Astrocyte (in vitro differentiated cells and primary cell): Measurements from ENCODE around the gene COLQ. TPM values are rescaled to one million over a fixed set of nuclear protein-coding genes. Genes with fewer than 3 reads are reported as not detected.
"Not testable (repeated sequence)": the region's sequence is repeated elsewhere in the genome, so short reads cannot be mapped to it uniquely, and the experiment has no call there.

ENCODE experiments used
- DNase-seq: peaks from one replicate; pipeline ENCODE4 v3.0.0-alpha.2; 2010; ENCODE audit warnings: low read depth
- FAIRE-seq: peaks from 2 replicates; lab custom pipeline; 2011; peaks lifted over from hg19 to GRCh38; lab: Jason Lieb, UNC
- H2AFZ ChIP-seq: 2 replicates; pipeline ENCODE4 v1.6.0; 2012; ENCODE audit warnings: low read depth, low read length, inconsistent platforms
- H3K27ac ChIP-seq: 2 replicates; pipeline ENCODE4 v1.5.1; 2011; ENCODE audit warnings: low read depth, low read length, inconsistent platforms
- H3K27me3 ChIP-seq: 2 replicates; pipeline ENCODE4 v1.6.0; 2011; ENCODE audit warnings: low read length, inconsistent platforms; ENCODE audit not compliant: insufficient read depth
- H3K36me3 ChIP-seq: 2 replicates; pipeline ENCODE4 v1.5.1; 2011; ENCODE audit warnings: low read length, inconsistent platforms; ENCODE audit not compliant: insufficient read depth
- H3K4me1 ChIP-seq: 2 replicates; pipeline ENCODE4 v1.5.1; 2011; ENCODE audit warnings: low read length, inconsistent platforms; ENCODE audit not compliant: insufficient read depth
- H3K4me2 ChIP-seq: 2 replicates; pipeline ENCODE4 v1.6.0; 2012; ENCODE audit warnings: low read length, inconsistent platforms
- H3K4me3 ChIP-seq: 2 replicates; pipeline ENCODE4 v1.5.1; 2011; ENCODE audit warnings: low read depth, mild to moderate bottlenecking, low read length, inconsistent platforms; ENCODE audit not compliant: insufficient read depth
- H3K79me2 ChIP-seq: 2 replicates; pipeline ENCODE4 v1.6.0; 2012; ENCODE audit warnings: mild to moderate bottlenecking, low read length, inconsistent platforms; ENCODE audit not compliant: insufficient read depth
- H3K9ac ChIP-seq: 2 replicates; pipeline ENCODE4 v1.6.0; 2012; ENCODE audit warnings: mild to moderate bottlenecking, low read length, inconsistent platforms
- H3K9me3 ChIP-seq: 2 replicates; pipeline ENCODE4 v1.5.1; 2012; ENCODE audit warnings: low read depth, mild to moderate bottlenecking, low read length, inconsistent platforms; ENCODE audit not compliant: insufficient read depth
- H4K20me1 ChIP-seq: 2 replicates; pipeline ENCODE4 v1.6.0; 2012; ENCODE audit warnings: low read length, inconsistent platforms; ENCODE audit not compliant: insufficient read depth
- H3K27ac Mint-ChIP-seq: one replicate; pipeline ENCODE4 v1.8.0; 2021; ENCODE audit warnings: mild to moderate bottlenecking, mixed read lengths; ENCODE audit not compliant: unreplicated experiment
- H3K27me3 Mint-ChIP-seq: one replicate; pipeline ENCODE4 v1.8.0; 2021; ENCODE audit warnings: low read depth, mixed read lengths; ENCODE audit not compliant: unreplicated experiment
- H3K36me3 Mint-ChIP-seq: one replicate; pipeline ENCODE4 v1.8.0; 2021; ENCODE audit warnings: low read depth, mixed read lengths; ENCODE audit not compliant: unreplicated experiment
- H3K4me1 Mint-ChIP-seq: one replicate; pipeline ENCODE4 v1.8.0; 2021; ENCODE audit warnings: low read depth, mixed read lengths; ENCODE audit not compliant: unreplicated experiment
- H3K4me3 Mint-ChIP-seq: one replicate; pipeline ENCODE4 v1.8.0; 2021; ENCODE audit warnings: mild to moderate bottlenecking, moderate library complexity, mixed read lengths; ENCODE audit not compliant: unreplicated experiment
- H3K9me3 Mint-ChIP-seq: one replicate; pipeline ENCODE4 v1.8.0; 2021; ENCODE audit warnings: mild to moderate bottlenecking, mixed read lengths; ENCODE audit not compliant: unreplicated experiment
- EZH2 ChIP-seq: IDR thresholded peaks from 2 replicates; pipeline ENCODE4 v1.6.1; 2012; ENCODE audit warnings: mild to moderate bottlenecking, low read length, inconsistent platforms; ENCODE audit not compliant: insufficient read depth
- total RNA-seq: library from RNA; stranded (reverse); gene quantifications from 2 replicates; pipeline ENCODE4 v1.2.1, GENCODE V29; 2021
- TF ChIP-seq, protein P1 (sequence below): IDR thresholded peaks from 2 replicates; pipeline ENCODE4 v1.5.1; 2011; ENCODE audit warnings: low read depth, mild to moderate bottlenecking, inconsistent platforms, low read length, moderate library complexity; ENCODE audit not compliant: insufficient read depth

COLQ gene
- total RNA-seq, 1 donor from 2014 or later = 1.2 TPM

- H3K36me3 ChIP-seq = no peaks in the 10 kb centered on the region
- no peak overlapping the region for H3K27ac ChIP-seq
- no peak for DNase-seq
- Mint-ChIP-seq H3K27me3 (peaks cover 21% of the 10 kb centered on the region), H3K27ac (no peak overlapping the region), H3K9me3 (peaks cover 6% of the 10 kb centered on the region), H3K4me1 (no peaks in the 10 kb centered on the region), H3K36me3 (peaks cover 16% of the 10 kb centered on the region), H3K4me3 (no peak overlapping the region)
- H3K9me3 ChIP-seq = no peaks in the 10 kb centered on the region
- no peaks in the 10 kb centered on the region for H3K4me1 ChIP-seq
- no peaks in the 10 kb centered on the region for H3K27me3 ChIP-seq
- TF ChIP-seq EZH2 = no peak
- TF ChIP-seq, protein P1, sequence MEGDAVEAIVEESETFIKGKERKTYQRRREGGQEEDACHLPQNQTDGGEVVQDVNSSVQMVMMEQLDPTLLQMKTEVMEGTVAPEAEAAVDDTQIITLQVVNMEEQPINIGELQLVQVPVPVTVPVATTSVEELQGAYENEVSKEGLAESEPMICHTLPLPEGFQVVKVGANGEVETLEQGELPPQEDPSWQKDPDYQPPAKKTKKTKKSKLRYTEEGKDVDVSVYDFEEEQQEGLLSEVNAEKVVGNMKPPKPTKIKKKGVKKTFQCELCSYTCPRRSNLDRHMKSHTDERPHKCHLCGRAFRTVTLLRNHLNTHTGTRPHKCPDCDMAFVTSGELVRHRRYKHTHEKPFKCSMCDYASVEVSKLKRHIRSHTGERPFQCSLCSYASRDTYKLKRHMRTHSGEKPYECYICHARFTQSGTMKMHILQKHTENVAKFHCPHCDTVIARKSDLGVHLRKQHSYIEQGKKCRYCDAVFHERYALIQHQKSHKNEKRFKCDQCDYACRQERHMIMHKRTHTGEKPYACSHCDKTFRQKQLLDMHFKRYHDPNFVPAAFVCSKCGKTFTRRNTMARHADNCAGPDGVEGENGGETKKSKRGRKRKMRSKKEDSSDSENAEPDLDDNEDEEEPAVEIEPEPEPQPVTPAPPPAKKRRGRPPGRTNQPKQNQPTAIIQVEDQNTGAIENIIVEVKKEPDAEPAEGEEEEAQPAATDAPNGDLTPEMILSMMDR = no peak
- no peaks in the 10 kb centered on the region for H3K79me2 ChIP-seq
- no peak overlapping the region for H3K4me2 ChIP-seq
- H3K4me3 ChIP-seq = no peak overlapping the region
- H2AFZ ChIP-seq = no peak overlapping the region
- H4K20me1 ChIP-seq = no peaks in the 10 kb centered on the region
- FAIRE-seq = no peak
- no peak overlapping the region for H3K9ac ChIP-seq
These were observed 33.5 kb downstream of the COLQ start for GRCh38 chr3:15488002-15488401.

DNA sequence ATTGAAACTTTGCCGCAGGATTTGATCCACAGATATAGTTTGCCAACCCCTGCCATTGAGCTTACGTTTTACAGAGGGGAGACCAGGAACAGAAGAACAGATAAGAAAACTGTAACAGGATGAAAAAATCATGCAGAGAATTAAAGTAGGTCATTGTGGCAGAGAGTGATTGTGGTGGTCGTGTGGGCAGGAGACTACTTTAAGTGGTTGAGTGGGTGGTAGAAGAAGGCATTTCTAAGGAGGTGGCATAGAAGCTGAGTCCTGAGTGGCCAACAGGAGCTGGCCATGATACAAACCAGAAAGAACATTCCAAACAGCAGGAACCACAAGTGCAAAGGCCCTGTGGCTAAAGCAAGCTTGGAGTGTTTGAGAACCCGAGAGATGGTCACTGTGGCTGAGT, 34.5 kb downstream of the COLQ start:
- H3K4me2 ChIP-seq = no peak overlapping the region
- Mint-ChIP-seq H3K9me3 (peaks cover 10% of the 10 kb centered on the region), H3K4me3 (no peak overlapping the region), H3K36me3 (peaks cover 16% of the 10 kb centered on the region), H3K4me1 (no peaks in the 10 kb centered on the region), H3K27ac (no peak overlapping the region), H3K27me3 (peaks cover 27% of the 10 kb centered on the region)
- H3K79me2 ChIP-seq = no peaks in the 10 kb centered on the region
- no peak for TF ChIP-seq EZH2
- TF ChIP-seq, protein P1 = no peak
- no peak overlapping the region for H3K27ac ChIP-seq
- H2AFZ ChIP-seq = no peak overlapping the region
- H4K20me1 ChIP-seq = no peaks in the 10 kb centered on the region
- H3K36me3 ChIP-seq = no peaks in the 10 kb centered on the region
- H3K4me3 ChIP-seq = no peak overlapping the region
- FAIRE-seq = no peak
- no peaks in the 10 kb centered on the region for H3K9me3 ChIP-seq
- H3K4me1 ChIP-seq = no peaks in the 10 kb centered on the region
- no peak for DNase-seq
- no peak overlapping the region for H3K9ac ChIP-seq
- no peaks in the 10 kb centered on the region for H3K27me3 ChIP-seq

DNA sequence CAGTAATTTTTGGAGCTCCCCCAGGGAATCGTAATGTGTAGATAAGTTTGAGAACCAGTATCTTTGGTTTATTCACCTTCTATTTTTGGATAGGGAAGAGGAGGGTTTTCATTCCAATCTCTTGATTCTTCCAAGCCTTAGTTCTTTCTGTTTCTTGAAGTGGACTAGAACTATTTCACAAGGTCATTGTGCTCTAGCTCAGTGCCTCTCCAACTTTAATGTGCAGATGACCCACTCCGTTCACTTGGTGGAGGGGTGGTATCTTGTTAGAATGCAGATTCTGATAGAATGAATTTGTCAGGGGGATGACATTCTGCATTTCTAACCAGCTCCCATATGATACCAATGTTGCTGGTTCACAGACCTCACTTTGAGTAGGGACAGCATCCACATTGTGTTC, 35.5 kb downstream of the COLQ start:
- Histone ChIP-seq H3K27ac (no peak overlapping the region), H3K4me3 (no peak overlapping the region), H4K20me1 (no peaks in the 10 kb centered on the region), H3K4me2 (no peak overlapping the region), H3K36me3 (no peaks in the 10 kb centered on the region), H3K27me3 (no peaks in the 10 kb centered on the region), H3K9me3 (no peaks in the 10 kb centered on the region), H2AFZ (no peak overlapping the region), H3K79me2 (no peaks in the 10 kb centered on the region), H3K4me1 (no peaks in the 10 kb centered on the region), H3K9ac (no peak overlapping the region)
- no peak overlapping the region for H3K27ac Mint-ChIP-seq
- H3K36me3 Mint-ChIP-seq = peaks cover 18% of the 10 kb centered on the region
- peaks cover 31% of the 10 kb centered on the region for H3K27me3 Mint-ChIP-seq
- peaks cover 13% of the 10 kb centered on the region for H3K9me3 Mint-ChIP-seq
- H3K4me1 Mint-ChIP-seq = no peaks in the 10 kb centered on the region
- DNase-seq = no peak
- no peak for TF ChIP-seq EZH2
- TF ChIP-seq, protein P1 = no peak
- FAIRE-seq = no peak
- H3K4me3 Mint-ChIP-seq = no peak overlapping the region

DNA sequence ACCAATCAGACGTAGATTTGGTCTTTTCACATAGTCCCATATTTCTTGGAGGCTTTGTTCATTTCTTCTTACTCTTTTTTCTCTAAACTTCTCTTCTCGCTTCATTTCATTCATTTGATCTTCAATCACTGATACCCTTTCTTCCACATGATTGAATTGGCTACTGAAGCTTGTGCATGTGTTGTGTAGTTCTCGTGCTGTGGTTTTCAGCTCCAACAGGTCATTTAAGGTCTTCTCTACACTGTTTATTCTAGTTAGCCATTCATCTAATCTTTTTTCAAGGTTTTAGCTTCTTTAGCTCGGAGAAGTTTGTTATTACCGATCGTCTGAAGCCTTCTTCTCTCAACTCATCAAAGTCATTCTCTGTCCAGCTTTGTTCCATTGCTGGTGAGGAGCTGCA, 37.0 kb downstream of the COLQ start:
- H3K27ac ChIP-seq, H3K4me1 Mint-ChIP-seq, H3K9ac ChIP-seq, H4K20me1 ChIP-seq, H3K4me3 Mint-ChIP-seq, H3K9me3 ChIP-seq, H3K4me2 ChIP-seq, H3K79me2 ChIP-seq, H3K4me1 ChIP-seq, DNase-seq, H3K27me3 ChIP-seq, FAIRE-seq, H2AFZ ChIP-seq, H3K4me3 ChIP-seq, H3K27ac Mint-ChIP-seq, H3K36me3 ChIP-seq: not testable (repeated sequence)
- Mint-ChIP-seq H3K36me3 (peaks cover 19% of the 10 kb centered on the region), H3K9me3 (peaks cover 13% of the 10 kb centered on the region), H3K27me3 (peaks cover 31% of the 10 kb centered on the region)
